ENCODE results near the gene SURF4.

DNA sequence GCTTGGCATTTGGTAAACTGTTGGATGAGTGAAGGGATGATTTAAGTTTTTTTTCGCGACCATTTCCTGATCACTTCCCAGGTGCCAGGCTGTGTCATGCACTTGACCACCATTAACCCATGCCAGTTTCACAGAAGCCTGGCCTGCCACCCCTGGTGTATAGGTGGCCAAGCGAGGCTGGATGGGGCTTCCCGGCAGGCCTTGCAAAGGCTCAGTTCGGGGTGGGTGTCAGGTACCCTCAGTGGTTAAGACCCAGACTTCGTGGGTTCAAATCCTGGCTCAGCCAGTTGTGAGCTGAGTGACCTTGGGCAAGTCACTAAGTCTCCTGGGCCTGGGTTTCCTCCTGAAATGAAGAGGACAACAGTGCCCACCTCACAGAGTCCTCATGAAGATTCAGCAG, 30.3 kb downstream of the SURF4 start:
- TF ChIP-seq CTCF (IDR thresholded peaks at IDR 0.05) (no peak), ZFX (IDR thresholded peaks at IDR 0.05; ENCODE audit: borderline replicate concordance) (no peak)

Measured in 22Rv1 (cell line).